Rectal smooth muscle tissue (tissue), 1 donor: ENCODE results near the gene SEL1L3.

Experiments used
- H3K27ac ChIP-seq: one replicate; pipeline ENCODE4 v1.7.0; 2013; ENCODE audit warnings: low read depth, low read length, inconsistent platforms
- H3K27me3 ChIP-seq: one replicate; pipeline ENCODE4 v1.7.0; 2013; ENCODE audit warnings: low read length; ENCODE audit not compliant: control insufficient read depth, insufficient read depth
- H3K36me3 ChIP-seq: one replicate; pipeline ENCODE4 v1.7.0; 2013; ENCODE audit warnings: low read length; ENCODE audit not compliant: control insufficient read depth, insufficient read depth
- H3K4me1 ChIP-seq: one replicate; pipeline ENCODE4 v1.7.0; 2013; ENCODE audit warnings: low read length; ENCODE audit not compliant: control insufficient read depth, insufficient read depth
- H3K4me3 ChIP-seq: one replicate; pipeline ENCODE4 v1.7.0; 2013; ENCODE audit warnings: low read length
- H3K9ac ChIP-seq: one replicate; pipeline ENCODE4 v1.7.0; 2013; ENCODE audit warnings: low read length

The SEL1L3 gene

GRCh38 chr4:25807102-25807728 lies 55.6 kb downstream of the SEL1L3 start:
- Histone ChIP-seq H3K27ac (no peak overlapping the region), H3K4me3 (no peak overlapping the region), H3K4me1 (no peaks in the 10 kb centered on the region), H3K36me3 (no peaks in the 10 kb centered on the region), H3K27me3 (no peaks in the 10 kb centered on the region), H3K9ac (no peak overlapping the region)

DNA sequence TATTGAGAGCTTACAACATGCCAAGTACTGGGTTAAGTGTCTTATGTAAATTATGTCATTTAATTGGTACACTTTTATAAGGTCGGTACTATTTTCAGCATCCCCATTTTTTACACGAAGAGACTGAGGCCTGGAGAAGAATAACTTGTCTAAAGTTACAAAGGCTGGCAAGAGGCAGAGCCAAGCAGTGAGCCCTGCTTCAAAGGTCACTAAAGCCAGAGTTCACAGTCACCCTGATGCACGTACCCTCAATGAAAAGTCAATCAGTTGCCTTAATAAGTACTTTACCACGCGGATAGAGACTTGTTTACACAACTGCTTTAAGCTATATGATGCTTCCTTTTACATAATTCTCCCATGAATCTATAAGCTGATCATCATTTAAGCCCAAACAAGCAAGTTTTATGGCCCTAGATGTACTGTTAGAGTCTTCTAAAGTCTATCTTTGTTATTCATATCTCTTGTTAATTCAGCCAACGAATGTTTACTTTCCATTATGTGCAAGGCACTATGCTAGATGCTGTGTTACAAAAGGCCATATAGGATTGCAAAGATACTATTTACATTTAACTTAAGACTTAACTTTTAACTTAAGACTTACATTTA lies 57.4 kb downstream of the SEL1L3 start:
- peaks cover 5% of the 10 kb centered on the region for H3K36me3 ChIP-seq
- H3K27me3 ChIP-seq = no peaks in the 10 kb centered on the region
- H3K9ac ChIP-seq = no peak overlapping the region
- H3K4me1 ChIP-seq = no peaks in the 10 kb centered on the region
- H3K27ac ChIP-seq = no peak overlapping the region
- H3K4me3 ChIP-seq = no peak overlapping the region

DNA sequence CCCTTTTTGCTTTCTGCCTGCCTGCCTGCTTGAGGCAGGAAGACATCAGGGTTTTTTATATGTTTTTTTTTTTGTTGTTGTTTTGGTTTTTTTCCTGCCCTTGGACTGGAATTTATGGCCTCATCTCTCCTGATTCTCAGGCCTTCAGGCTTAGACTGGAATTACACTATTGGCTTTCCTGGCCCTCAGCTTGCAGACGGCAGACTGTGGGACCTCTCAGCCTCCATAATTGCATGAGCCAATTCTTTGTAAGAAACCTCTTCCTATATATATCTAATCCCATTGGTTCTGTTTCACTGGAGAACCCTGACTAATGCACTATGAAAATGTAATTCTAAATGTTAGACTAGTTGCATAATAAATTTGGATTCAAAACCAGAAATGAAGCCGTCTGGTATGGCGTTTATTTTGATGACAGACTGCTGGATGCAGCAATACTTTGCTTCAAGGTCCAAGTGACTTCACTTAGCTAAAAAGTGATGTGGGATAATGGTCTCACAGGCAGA lies 59.0 kb downstream of the SEL1L3 start:
- no peaks in the 10 kb centered on the region for H3K27me3 ChIP-seq
- no peak overlapping the region for H3K9ac ChIP-seq
- peaks cover 5% of the 10 kb centered on the region for H3K36me3 ChIP-seq
- H3K4me3 ChIP-seq = no peak overlapping the region
- no peaks in the 10 kb centered on the region for H3K4me1 ChIP-seq
- H3K27ac ChIP-seq = no peak overlapping the region

DNA sequence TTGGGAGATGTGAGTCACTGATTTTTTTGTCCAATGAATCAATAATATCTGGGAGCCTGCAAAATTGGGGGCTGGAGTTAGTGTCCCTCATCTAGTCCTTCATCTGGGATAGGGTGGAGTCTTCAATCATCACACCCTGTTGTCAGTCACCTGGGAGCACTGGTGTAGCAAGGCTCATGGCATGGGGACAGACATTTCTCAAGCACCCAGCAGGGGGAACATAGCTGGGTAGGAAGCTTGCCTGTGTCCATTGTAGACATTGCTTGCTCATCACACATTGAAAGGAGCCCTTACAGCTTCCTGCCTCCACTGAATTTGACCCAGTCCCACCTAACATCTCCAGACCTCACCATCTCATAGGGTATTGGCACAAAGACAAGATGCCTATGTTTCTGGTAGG lies 61.2 kb downstream of the SEL1L3 start:
- H3K4me1 ChIP-seq = no peaks in the 10 kb centered on the region
- H3K27ac ChIP-seq = no peak overlapping the region
- H3K9ac ChIP-seq = no peak overlapping the region
- no peaks in the 10 kb centered on the region for H3K27me3 ChIP-seq
- no peak overlapping the region for H3K4me3 ChIP-seq
- peaks cover 5% of the 10 kb centered on the region for H3K36me3 ChIP-seq

DNA sequence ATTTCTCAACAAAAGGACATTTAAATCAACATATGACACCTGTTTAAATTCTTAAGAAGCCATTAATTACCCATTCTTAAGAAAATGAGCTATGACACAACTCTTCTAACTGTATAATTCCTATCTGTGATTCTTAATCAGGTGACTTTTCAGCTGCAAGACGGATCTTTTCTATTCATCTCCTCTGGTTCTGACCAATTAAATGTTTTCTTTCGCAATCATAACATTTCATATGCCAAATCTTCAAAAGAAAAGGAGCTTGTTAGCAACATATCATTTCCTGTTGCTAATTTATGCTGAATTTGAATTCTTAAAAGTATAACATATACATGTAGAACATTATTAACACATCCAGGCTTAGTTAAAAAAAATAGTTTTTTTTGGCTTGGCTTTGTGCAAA lies 62.5 kb downstream of the SEL1L3 start:
- no peaks in the 10 kb centered on the region for H3K27me3 ChIP-seq
- no peak overlapping the region for H3K4me3 ChIP-seq
- H3K36me3 ChIP-seq = peaks cover 7% of the 10 kb centered on the region

DNA sequence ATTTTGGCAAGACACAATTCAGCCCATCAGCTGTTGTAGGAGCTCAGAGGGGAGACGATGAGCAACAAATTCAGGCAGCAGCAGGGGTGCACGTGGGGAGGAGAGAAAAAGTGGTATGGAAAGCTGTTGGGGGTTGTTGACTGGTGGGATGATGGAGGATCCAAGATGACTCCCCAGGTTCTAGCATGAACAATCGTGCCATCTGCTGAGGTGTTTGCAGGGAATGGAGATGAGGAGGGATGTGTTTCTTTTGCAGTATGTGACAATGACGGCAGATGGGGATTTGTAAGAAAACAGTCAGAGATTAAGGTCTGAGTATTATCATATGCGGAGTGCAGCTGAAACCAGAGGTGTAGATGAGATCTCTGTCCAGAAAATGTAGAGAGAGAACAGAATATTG lies 63.3 kb downstream of the SEL1L3 start:
- Histone ChIP-seq H3K4me3 (no peak overlapping the region), H3K4me1 (no peaks in the 10 kb centered on the region), H3K27me3 (no peaks in the 10 kb centered on the region), H3K27ac (no peak overlapping the region), H3K36me3 (peaks cover 9% of the 10 kb centered on the region), H3K9ac (no peak overlapping the region)

More for the DNA sequence above, 62.5 kb downstream of the SEL1L3 start:
- no peak overlapping the region for H3K9ac ChIP-seq
- no peaks in the 10 kb centered on the region for H3K4me1 ChIP-seq
- H3K27ac ChIP-seq = no peak overlapping the region

DNA sequence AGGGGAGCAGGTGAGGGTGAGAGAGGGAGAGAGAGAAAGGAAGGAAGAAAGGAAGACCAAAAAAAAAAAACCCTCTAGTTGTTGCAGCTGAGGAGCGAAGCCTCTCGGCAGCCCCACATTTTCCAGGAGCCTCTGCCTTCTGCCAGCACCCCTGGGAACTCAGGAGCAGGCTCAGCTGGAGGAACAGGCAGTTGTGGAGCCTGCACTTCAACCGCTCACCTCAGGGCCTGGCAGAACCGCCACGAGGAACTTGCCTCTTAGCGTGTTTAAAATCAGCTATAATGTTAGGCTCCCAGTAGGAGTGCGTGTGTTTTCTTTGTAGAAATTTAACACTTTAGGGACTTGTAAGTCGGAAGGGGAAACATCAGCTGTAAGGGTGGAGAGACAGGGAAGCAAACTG lies 65.7 kb downstream of the SEL1L3 start:
- Histone ChIP-seq H3K27me3 (no peaks in the 10 kb centered on the region), H3K4me3 (no peak overlapping the region), H3K27ac (no peak overlapping the region), H3K36me3 (peaks cover 9% of the 10 kb centered on the region), H3K9ac (no peak overlapping the region), H3K4me1 (no peaks in the 10 kb centered on the region)

- H3K4me1 ChIP-seq = no peaks in the 10 kb centered on the region
- no peak overlapping the region for H3K4me3 ChIP-seq
- H3K9ac ChIP-seq = no peak overlapping the region
- no peaks in the 10 kb centered on the region for H3K27me3 ChIP-seq
- H3K36me3 ChIP-seq = peaks cover 4% of the 10 kb centered on the region
- H3K27ac ChIP-seq = no peak overlapping the region
Measured at GRCh38 chr4:25795566-25796454, 67.0 kb downstream of the SEL1L3 start.

- H3K36me3 ChIP-seq = peaks cover 4% of the 10 kb centered on the region
- no peak overlapping the region for H3K4me3 ChIP-seq
- H3K9ac ChIP-seq = no peak overlapping the region
- H3K27me3 ChIP-seq = no peaks in the 10 kb centered on the region
- no peak overlapping the region for H3K27ac ChIP-seq
- no peaks in the 10 kb centered on the region for H3K4me1 ChIP-seq
Measured at GRCh38 chr4:25795091-25795490, 67.7 kb downstream of the SEL1L3 start.

- Histone ChIP-seq H3K36me3 (peaks cover 4% of the 10 kb centered on the region), H3K4me3 (no peak overlapping the region), H3K4me1 (no peaks in the 10 kb centered on the region), H3K27me3 (no peaks in the 10 kb centered on the region), H3K27ac (no peak overlapping the region), H3K9ac (no peak overlapping the region)
Measured at GRCh38 chr4:25792876-25793275, 69.9 kb downstream of the SEL1L3 start.

DNA sequence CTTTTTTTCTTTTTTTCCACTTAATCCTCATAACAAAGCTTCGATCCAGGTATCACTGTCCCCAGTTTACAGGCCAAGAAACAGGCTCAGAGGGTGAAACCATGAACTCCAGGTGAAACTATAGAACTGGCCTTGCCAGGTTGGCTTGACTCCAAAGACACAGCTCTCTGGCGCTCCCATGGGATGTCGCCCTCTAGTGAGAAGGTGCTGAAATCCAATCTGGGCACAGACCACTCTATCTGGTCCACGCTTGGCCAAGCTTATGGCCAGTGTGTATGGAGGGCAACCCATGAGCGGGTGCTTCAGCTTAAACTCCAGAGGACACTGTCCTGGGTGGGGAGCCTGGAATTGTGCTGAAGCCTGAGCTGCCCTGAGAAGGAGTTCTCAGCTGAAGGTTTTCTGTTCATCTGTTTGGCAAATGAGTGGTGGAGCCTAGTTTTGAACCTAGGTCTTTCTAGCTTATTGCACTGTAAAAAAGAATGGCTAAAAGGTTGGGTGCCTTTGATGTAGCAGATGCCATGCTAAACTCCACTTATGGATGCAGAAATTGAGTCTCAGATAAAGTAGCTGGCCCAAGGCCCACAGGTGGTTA lies 70.5 kb downstream of the SEL1L3 start:
- Histone ChIP-seq H3K9ac (no peak overlapping the region), H3K27me3 (no peaks in the 10 kb centered on the region), H3K4me3 (no peak overlapping the region), H3K4me1 (no peaks in the 10 kb centered on the region), H3K27ac (no peak overlapping the region), H3K36me3 (peaks cover 7% of the 10 kb centered on the region)

DNA sequence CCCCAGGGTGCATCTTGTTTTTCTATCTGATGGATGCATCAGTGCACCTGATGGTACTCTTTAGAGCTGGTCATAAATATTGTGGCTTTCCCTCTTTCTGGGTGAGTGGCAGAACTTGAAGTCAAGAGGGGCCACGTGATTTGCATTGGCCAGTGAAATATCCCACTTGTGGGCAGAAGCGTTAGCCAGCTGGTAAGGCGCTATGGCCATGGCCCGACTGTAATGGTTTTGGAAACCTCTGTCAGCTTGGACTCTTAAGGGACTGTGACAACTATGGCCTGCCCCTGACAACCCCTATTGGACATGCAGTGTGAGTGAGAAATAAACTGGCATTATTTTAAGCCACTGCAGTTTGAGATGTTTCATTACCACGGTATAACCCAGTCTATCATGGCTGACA lies 72.8 kb downstream of the SEL1L3 start:
- H3K4me3 ChIP-seq = no peak overlapping the region
- H3K9ac ChIP-seq = no peak overlapping the region
- H3K27ac ChIP-seq = no peak overlapping the region
- H3K27me3 ChIP-seq = no peaks in the 10 kb centered on the region
- H3K36me3 ChIP-seq = peaks cover 3% of the 10 kb centered on the region
- H3K4me1 ChIP-seq = no peaks in the 10 kb centered on the region
